GM18870 (cell line): ENCODE measurements around the gene CASP5.

Experiments
- ATAC-seq: cut with Tn5 transposase; IDR thresholded peaks from one replicate; pipeline ENCODE4 v1.9.1; 2021; ENCODE audit warnings: moderate library complexity; ENCODE audit not compliant: unreplicated experiment

The CASP5 gene

DNA sequence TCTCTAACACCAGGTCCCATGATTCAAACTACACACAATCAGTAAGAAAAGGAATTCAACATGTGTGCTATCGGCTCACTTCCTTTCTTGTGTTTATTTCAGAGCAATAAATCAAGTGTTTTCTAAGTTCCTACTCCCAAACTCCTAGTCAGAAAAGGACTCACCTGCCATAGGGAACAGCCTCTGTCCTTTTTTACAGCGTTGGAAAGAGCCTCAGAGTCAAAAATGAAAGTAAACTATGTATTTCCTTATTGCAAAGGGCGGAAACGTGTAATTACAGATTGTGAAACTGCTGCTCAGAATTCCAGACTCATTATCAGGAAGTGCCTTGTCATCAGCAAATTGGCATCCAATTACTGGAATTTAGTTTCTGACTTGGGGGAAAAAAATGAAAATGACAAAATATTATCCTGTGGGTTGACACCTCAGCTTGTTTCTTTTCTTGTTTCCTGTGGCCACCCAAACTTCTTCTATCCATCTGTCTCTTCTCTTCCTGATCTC is 54.6 kb downstream of the CASP5 start, which contains the start of gene CASP4:
CASP4 (minus strand) TSS at position 220 of the 501 bp plus-strand sequence; CDS start at position 171, 49 bp downstream.
- ATAC-seq = peak; percentile 96

DNA sequence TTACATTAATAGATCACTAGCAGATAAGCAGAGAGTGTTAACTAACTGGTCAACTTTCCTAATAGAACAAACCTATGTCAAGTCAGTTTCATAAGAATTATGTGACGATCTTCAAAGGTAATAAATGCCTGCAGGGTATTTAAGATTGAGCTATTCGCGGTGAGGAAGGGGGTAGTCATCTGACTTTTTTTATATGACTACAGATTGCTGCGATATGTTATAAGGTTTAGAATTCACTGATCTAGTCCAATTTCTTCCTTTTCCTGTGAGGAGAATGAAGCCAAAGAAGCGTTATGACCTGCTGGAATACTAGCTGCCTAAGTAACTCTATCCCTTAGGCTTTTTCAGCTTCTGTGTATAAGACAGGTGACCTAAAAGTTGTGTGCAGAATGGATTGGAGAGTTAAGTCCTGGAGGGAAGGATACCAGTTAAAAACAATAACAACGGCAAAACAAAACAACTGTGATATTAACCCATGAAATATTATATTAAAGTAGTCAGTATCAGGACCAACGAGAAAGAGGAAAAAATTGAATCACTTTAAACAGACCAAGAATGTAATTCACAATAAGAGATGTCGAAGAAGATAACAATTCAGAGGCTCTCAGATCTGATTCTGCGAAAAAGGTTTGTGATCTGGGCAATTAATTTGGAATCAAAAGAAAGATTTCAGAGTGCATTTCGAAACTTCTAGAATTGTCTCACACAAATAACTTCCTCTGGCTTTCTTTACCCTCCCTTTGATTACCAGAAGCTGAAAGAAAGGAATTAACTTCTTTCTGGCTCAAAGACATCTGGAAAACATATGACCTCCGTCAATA is 55.2 kb downstream of the CASP5 start:
- ATAC-seq = peak; percentile 18

DNA sequence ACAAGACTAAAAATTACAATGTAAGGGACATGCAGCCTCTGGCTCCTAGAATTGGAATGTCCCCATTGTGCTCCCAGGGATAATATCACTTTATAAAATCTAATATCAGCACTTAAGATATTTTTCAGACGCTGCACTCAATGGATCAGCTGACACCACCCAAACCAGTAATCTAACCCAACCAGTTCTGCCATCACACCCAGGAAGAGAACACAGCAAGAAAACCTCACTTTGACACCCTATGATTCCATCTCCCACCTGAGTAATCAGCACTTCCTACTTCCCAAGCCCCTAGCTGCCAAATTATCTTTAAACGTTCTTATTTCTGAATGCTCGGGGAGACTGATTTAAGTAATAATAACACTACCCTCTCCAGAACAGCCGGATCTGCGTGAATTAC is 57.2 kb downstream of the CASP5 start:
- no peak for ATAC-seq

DNA sequence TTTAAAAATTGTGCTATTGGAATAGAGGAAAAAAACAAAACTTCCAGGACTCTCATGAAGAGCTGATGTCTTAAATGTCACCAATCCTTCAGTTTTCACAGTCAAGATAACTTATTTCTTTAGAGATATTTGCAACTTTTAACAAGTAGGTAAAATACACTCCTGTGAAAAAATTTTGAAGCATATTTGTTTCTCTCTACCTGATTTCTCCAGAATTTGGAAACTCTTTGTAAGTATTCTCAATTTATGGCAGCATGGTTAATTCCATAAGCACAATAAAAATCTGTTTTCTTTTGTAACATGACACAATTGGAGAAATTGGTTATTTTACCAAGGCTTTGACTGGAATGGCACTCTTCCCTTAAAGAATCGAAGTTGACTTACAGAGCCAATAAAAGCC is 58.7 kb downstream of the CASP5 start:
- no peak for ATAC-seq

DNA sequence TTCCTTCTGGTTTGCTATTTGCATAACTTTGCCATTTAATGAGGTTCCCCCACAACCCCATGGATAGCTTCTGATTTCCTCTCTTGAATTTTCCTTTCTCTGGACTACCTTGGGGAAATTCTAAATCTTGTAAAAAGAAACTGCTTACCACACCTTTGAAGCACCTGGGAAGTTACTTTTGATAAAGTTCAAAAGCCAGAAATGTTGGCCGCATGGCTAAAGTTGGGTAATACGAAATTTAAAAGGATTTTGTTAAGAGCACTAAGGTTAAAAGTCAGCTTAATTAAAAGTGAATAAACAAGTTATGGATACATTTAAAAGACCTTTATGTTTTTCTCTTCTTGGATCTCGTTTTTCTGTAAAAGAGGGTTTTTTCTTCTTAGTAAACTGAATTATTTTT is 60.1 kb downstream of the CASP5 start:
- ATAC-seq = no peak

DNA sequence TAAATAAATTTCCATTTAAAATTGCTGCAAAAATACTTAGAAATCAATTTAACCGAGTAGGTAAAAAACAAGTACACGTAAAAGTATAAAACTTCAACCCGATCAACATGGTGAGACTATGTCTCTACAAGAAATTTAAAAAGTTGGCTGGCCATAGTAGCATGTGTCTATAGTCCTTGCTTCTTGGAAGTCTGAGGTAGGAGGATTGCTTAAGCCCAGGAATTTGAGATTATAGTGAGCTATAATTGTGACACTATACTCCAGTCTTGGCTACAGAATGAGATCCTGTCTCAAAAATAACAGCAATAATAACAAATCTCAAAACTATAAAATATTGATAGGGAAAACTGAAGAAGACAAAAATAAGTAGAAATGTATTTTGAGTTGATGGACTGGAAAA is 65.7 kb downstream of the CASP5 start:
- ATAC-seq = no peak

DNA sequence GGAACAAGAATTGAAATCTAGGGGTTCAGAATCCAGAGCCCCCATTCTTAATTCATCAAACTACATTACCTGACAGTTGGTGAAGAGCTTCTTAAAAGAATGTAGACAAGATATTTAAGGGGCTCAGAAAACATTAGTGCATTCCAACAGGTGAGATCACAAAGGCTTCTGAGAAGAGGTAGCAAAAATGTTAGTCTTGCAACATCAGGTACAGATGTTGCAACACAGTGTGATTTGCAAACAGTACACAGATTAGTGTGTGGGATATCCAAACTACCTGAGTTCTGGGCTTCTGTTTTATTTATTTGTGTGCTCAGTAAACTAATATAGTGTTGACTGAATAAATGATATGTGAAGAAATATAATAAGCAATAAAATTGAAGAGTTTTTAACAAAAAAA is 66.4 kb downstream of the CASP5 start:
- no peak for ATAC-seq

DNA sequence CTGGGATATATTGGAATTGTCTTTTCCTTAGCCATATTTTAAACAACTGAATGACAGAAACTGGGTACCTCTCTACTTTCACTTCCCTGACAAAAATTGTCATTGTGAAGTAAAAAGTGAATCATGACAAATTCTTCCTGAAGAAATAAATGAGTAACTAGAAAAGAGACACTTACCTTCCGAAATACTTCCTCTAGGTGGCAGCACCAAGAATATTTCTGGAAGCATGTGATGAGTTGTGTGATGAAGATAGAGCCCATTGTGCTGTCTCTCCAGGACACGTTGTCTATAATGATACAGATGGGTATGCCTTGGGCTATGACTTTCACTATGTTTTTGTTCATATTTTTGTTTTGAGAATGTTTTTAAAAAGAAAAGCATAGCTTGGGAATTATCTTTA is 76.1 kb downstream of the CASP5 start:
- ATAC-seq = peak; percentile 96
